Gastroesophageal sphincter (tissue), 4 donors: ENCODE data around the gene SPATA2L. TPM values are rescaled to one million over a fixed set of nuclear protein-coding genes. Genes with fewer than 3 reads are reported as not detected.

Source experiments
- ATAC-seq: fragments of 150-250 bp; one replicate; pipeline ENCODE4 v1.9.1; 2016; ENCODE audit warnings: mild to moderate bottlenecking, moderate library complexity
- H3K27ac ChIP-seq, 4 donors: fragments of 200-600 bp; sonication (generic) in 3 of 4; 1 replicate in 3 of 4; 2 replicates in 1 of 4; pipeline ENCODE4 v1.5.1; 2016 to 2019
- H3K27me3 ChIP-seq: fragments of 200-600 bp; sonication (generic); one replicate; pipeline ENCODE4 v1.5.1; 2019
- H3K36me3 ChIP-seq, 2 donors: fragments of 200-600 bp; sonication (generic); one replicate each; pipeline ENCODE4 v1.5.1; 2019; ENCODE audit warnings: control low read depth in 1 of 2
- H3K4me1 ChIP-seq, 3 donors: fragments of 200-600 bp; sonication (generic); 1 replicate in 2 of 3; 2 replicates in 1 of 3; pipeline ENCODE4 v1.5.1; 2016 to 2019; ENCODE audit warnings: control low read depth in 2 of 3
- H3K4me3 ChIP-seq, 2 donors: fragments of 200-600 bp; sonication (generic); one replicate each; pipeline ENCODE4 v1.5.1; 2019; ENCODE audit warnings: mild to moderate bottlenecking in 1 of 2, moderate library complexity in 1 of 2
- H3K9me3 ChIP-seq, 3 donors: fragments of 200-600 bp; sonication (generic); one replicate each; pipeline ENCODE4 v1.5.1; 2017 to 2019; ENCODE audit warnings: control low read depth in 2 of 3
- CTCF ChIP-seq, 4 experiments: fragments of 200-600 bp in 2 of 4; fragments of 450-650 bp in 2 of 4; sonication (generic) in 1 of 4; IDR thresholded peaks; one replicate each; pipeline ENCODE4 v1.5.1; 2017 to 2019; ENCODE audit warnings: antibody characterized with exemption in 4 of 4, mild to moderate bottlenecking in 2 of 4, moderate library complexity in 2 of 4
- EP300 ChIP-seq: sonication (generic); formaldehyde crosslinking; IDR thresholded peaks from one replicate; pipeline ENCODE4 v1.6.1; 2017; ENCODE audit warnings: antibody characterized with exemption, mild to moderate bottlenecking
- POLR2A ChIP-seq, 2 donors: fragments of 450-650 bp; IDR thresholded peaks; one replicate each; pipeline ENCODE4 v1.6.1; 2017; ENCODE audit warnings: antibody characterized with exemption in 2 of 2, mild to moderate bottlenecking in 2 of 2, moderate library complexity in 1 of 2
- POLR2AphosphoS5 ChIP-seq: sonication (generic); formaldehyde crosslinking; IDR thresholded peaks from one replicate; pipeline ENCODE4 v1.6.1; 2017; ENCODE audit warnings: antibody characterized with exemption
- WGBS, 2 donors: methylation state at CpG; one replicate each; pipeline ENCODE4 v1.1.5; 2018; ENCODE audit warnings: low coverage in 1 of 2; 5-methylcytosine and 5-hydroxymethylcytosine counted together
- total RNA-seq, 4 donors: library from RNA; depleted of rRNA; stranded (reverse); fragments of >200 nt; gene quantifications; one replicate each; pipeline ENCODE4 v1.1.0, GENCODE V29; 2016

Gene SPATA2L
- total RNA-seq, 4 donors from 2014 or later = 8.7 to 21.8 (median 13.2) TPM

GRCh38 chr16:89729293-89729692, 27.8 kb upstream of the SPATA2L start:
- TF ChIP-seq POLR2A (IDR thresholded peaks at IDR 0.05) (no peak), POLR2AphosphoS5 (no peak), CTCF (IDR thresholded peaks at IDR 0.05) (no peak)
- no peak overlapping the region for H3K4me3 ChIP-seq
- H3K4me1 ChIP-seq = peaks cover 0 to 4% (median 0%) of the 10 kb centered on the region in 3 donors
- ATAC-seq = no peak
- no peak overlapping the region for H3K27ac ChIP-seq
- peaks cover 0 to 98% of the 10 kb centered on the region in 2 donors for H3K36me3 ChIP-seq
- H3K9me3 ChIP-seq = no peaks in the 10 kb centered on the region
- 97% methylated on average over 5 of the region's 18 CpGs; no CpG with 5 or more reads in 1 of the 2 donors for WGBS, 2 donors
- H3K27me3 ChIP-seq = no peaks in the 10 kb centered on the region

- Histone ChIP-seq H3K27ac (no peak overlapping the region), H3K9me3 (no peaks in the 10 kb centered on the region), H3K27me3 (no peaks in the 10 kb centered on the region), H3K36me3 (peaks cover 0 to 97% of the 10 kb centered on the region in 2 donors), H3K4me3 (no peak overlapping the region), H3K4me1 (peaks cover 0 to 21% (median 16%) of the 10 kb centered on the region in 3 donors)
- TF ChIP-seq CTCF (IDR thresholded peaks at IDR 0.05) (no peak), POLR2AphosphoS5 (no peak), EP300 (no peak), POLR2A (IDR thresholded peaks at IDR 0.05) (no peak)
- WGBS, 2 donors = 93 to 100% methylated on average over 2 to 6 of the region's 17 CpGs
- no peak for ATAC-seq
Measured at GRCh38 chr16:89727406-89728120, 26.1 kb upstream of the SPATA2L start.

- peaks cover 0 to 51% (median 27%) of the 10 kb centered on the region in 3 donors for H3K4me1 ChIP-seq
- WGBS, 2 donors = 40 to 67% methylated on average over 6 to 7 of the region's 30 CpGs
- no peaks in the 10 kb centered on the region for H3K27me3 ChIP-seq
- H3K9me3 ChIP-seq = no peaks in the 10 kb centered on the region
- H3K36me3 ChIP-seq = peaks cover 0 to 57% of the 10 kb centered on the region in 2 donors
- peak overlapping the region in 3 of 4 donors; percentile 90 to 94 (median 94) for H3K27ac ChIP-seq
- H3K4me3 ChIP-seq = peak overlapping the region in 1 of 2 donors; percentile 84
- no peak for ATAC-seq
- TF ChIP-seq CTCF (IDR thresholded peaks at IDR 0.05) (no peak), POLR2AphosphoS5 (no peak), EP300 (no peak), POLR2A (IDR thresholded peaks at IDR 0.05) (no peak)
Measured at GRCh38 chr16:89723279-89724250, 22.1 kb upstream of the SPATA2L start.

GRCh38 chr16:89722392-89723278, 21.1 kb upstream of the SPATA2L start:
- H3K9me3 ChIP-seq = no peaks in the 10 kb centered on the region
- H3K27ac ChIP-seq = peak overlapping the region; percentile 90 to 94 (median 93)
- peak overlapping the region; percentile 84 to 86 for H3K4me3 ChIP-seq
- 40% methylated on average over 1 of the region's 56 CpGs; no CpG with 5 or more reads in 1 of the 2 donors for WGBS, 2 donors
- TF ChIP-seq EP300 (no peak), CTCF (IDR thresholded peaks at IDR 0.05) (no peak), POLR2AphosphoS5 (no peak), POLR2A (IDR thresholded peaks at IDR 0.05) (no peak)
- H3K27me3 ChIP-seq = no peaks in the 10 kb centered on the region
- peaks cover 0 to 50% of the 10 kb centered on the region in 2 donors for H3K36me3 ChIP-seq
- peak; percentile 16 for ATAC-seq
- peaks cover 0 to 51% (median 27%) of the 10 kb centered on the region in 3 donors for H3K4me1 ChIP-seq
